Measurements from ENCODE around the gene EGLN1.

DNA sequence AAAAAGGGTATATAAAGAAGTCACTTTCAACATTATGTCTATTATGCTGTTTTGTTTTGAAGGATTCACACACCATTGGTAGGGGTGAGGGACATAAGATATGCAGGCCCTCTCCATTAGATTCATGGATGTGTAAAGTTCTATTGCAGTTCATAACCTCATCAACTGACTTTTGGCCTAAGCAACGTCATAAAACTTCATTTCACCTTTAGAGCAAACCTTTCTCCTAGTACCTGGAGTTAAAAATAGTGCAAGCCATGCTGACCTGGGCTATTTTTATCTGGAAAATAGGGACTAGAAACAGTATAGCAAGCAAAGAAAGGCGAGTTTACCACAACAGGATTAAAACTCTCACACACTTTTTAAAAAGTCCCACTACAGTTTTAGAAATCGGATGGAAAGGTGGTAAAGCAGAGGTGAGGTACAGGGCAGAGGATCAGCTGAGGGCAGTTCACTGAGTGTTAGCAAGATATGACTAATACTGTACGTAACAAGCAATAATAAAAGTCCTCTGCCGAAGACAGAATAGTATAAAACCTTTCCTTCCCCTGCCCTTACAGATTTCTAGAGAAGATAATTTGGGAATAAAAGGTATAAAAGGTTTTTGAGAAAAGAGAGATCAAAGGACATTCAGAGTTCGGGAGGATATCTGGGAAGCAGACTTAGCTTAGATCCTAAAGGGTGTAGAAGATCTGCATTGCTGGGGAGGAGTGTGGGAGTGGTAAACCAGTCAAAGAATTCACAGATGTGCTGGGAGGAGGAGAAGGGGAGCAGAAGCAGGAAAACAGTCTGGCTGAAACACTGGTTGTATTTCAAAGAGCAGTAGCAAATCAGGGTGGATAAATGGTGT is 14.3 kb downstream of the EGLN1 start:
- no peak for TF ChIP-seq POLR2A (IDR thresholded peaks at IDR 0.05)
- TF ChIP-seq, protein P1, sequence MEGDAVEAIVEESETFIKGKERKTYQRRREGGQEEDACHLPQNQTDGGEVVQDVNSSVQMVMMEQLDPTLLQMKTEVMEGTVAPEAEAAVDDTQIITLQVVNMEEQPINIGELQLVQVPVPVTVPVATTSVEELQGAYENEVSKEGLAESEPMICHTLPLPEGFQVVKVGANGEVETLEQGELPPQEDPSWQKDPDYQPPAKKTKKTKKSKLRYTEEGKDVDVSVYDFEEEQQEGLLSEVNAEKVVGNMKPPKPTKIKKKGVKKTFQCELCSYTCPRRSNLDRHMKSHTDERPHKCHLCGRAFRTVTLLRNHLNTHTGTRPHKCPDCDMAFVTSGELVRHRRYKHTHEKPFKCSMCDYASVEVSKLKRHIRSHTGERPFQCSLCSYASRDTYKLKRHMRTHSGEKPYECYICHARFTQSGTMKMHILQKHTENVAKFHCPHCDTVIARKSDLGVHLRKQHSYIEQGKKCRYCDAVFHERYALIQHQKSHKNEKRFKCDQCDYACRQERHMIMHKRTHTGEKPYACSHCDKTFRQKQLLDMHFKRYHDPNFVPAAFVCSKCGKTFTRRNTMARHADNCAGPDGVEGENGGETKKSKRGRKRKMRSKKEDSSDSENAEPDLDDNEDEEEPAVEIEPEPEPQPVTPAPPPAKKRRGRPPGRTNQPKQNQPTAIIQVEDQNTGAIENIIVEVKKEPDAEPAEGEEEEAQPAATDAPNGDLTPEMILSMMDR (IDR thresholded peaks at IDR 0.05): no peak

Measured in tibial nerve (tissue), 3 donors.